Parathyroid adenoma (tissue), 2 donors: ENCODE data around the gene PLA2G4B.
"Not testable (repeated sequence)": the region's sequence is repeated elsewhere in the genome, so short reads cannot be mapped to it uniquely, and the experiment has no call there.

Source experiments
- H2AFZ ChIP-seq: fragments of 300-600 bp; sonication (generic); one replicate; pipeline ENCODE4 v1.7.0; 2017; ENCODE audit warnings: antibody characterized with exemption, mild to moderate bottlenecking
- H3K27ac ChIP-seq: fragments of 300-600 bp; sonication (generic); one replicate; pipeline ENCODE4 v1.7.0; 2017
- H3K27me3 ChIP-seq: fragments of 300-600 bp; sonication (generic); one replicate; pipeline ENCODE4 v1.7.0; 2017; ENCODE audit warnings: low read length; ENCODE audit not compliant: control insufficient read depth, insufficient read depth
- H3K36me3 ChIP-seq: fragments of 300-600 bp; sonication (generic); one replicate; pipeline ENCODE4 v1.7.0; 2017; ENCODE audit warnings: low read length; ENCODE audit not compliant: control insufficient read depth, insufficient read depth
- H3K4me1 ChIP-seq: fragments of 300-600 bp; sonication (generic); one replicate; pipeline ENCODE4 v1.7.0; 2017; ENCODE audit warnings: control low read depth
- H3K4me2 ChIP-seq: fragments of 300-600 bp; sonication (generic); one replicate; pipeline ENCODE4 v1.7.0; 2017; ENCODE audit warnings: low read length
- H3K4me3 ChIP-seq: fragments of 300-600 bp; sonication (generic); one replicate; pipeline ENCODE4 v1.7.0; 2017; ENCODE audit warnings: low read depth, low read length
- H3K79me2 ChIP-seq: fragments of 300-600 bp; sonication (generic); one replicate; pipeline ENCODE4 v1.7.0; 2017; ENCODE audit warnings: control low read depth
- H3K9ac ChIP-seq: fragments of 300-600 bp; sonication (generic); one replicate; pipeline ENCODE4 v1.7.0; 2017; ENCODE audit warnings: mild to moderate bottlenecking
- H3K9me3 ChIP-seq: fragments of 300-600 bp; sonication (generic); one replicate; pipeline ENCODE4 v1.7.0; 2017; ENCODE audit warnings: low read length; ENCODE audit not compliant: control insufficient read depth
- CTCF ChIP-seq: fragments of 300-600 bp; sonication (generic); IDR thresholded peaks from one replicate; pipeline ENCODE4 v1.7.0; 2017; ENCODE audit warnings: antibody characterized with exemption, mild to moderate bottlenecking
- donor health status: primary hyperparathyroidism.

The PLA2G4B gene

DNA sequence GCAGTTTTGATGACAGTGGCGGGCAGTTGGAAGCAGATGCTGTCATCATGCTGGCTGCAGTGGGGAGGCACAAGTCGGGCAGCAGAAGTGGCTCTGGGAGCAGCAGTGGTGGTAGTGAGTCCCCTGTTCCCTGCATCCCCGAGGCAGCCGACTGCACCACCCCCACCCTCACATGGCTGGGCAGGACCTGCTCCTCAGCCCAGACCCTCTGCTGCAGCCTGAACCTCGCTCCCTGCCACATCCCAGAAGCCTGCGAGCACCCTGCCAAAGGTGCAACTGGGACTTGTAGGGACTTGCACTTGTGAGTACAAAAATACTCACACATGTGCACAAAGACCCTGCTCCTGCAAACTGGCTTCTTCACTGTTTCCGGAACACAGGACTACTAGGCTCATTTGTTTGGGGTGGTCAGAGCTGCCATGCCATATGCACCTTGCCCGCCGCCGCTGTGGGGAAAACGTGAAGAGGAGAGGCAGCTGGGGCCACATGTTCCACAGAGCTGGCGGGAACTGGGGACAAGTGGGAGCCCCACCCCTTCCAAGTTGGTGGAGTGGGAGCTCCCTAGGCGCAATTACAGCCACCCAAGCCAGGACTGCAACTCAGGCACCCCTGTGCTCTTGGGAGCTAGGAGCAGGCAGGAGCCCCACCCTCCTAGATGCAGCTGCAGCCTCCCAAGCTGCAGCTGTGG lies 8.5 kb upstream of the PLA2G4B start:
- Histone ChIP-seq H3K79me2 (no peaks in the 10 kb centered on the region), H3K4me2 (no peak overlapping the region), H3K9ac (no peak overlapping the region), H3K4me3 (no peak overlapping the region), H3K4me1 (no peaks in the 10 kb centered on the region), H3K27ac (no peak overlapping the region), H3K36me3 (no peaks in the 10 kb centered on the region), H2AFZ (no peak overlapping the region), H3K9me3 (no peaks in the 10 kb centered on the region), H3K27me3 (no peaks in the 10 kb centered on the region)
- no peak for TF ChIP-seq CTCF

DNA sequence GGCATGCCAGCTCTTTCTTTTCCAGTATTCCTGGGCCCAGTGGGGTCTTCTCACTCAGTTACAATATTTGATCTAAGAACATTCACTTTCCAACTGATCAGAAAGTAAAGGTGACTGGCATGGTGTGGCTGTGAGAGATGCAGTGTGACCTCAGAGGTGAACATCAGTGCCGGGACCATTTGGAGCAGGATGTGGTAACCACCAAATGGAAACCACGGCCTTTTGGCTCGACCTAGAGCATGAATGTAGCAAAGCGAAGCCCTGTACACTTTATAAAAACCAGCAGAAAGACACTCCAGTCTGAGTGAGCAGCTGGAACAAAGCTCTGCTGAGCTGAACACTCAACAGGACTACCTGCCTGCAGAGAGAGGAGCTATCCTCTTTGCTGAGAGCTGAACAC lies 7.4 kb upstream of the PLA2G4B start:
- H3K9me3 ChIP-seq, H3K4me2 ChIP-seq, H3K27ac ChIP-seq, H3K4me3 ChIP-seq, H3K27me3 ChIP-seq, H3K9ac ChIP-seq, H3K79me2 ChIP-seq, H2AFZ ChIP-seq, H3K36me3 ChIP-seq, H3K4me1 ChIP-seq: not testable (repeated sequence)

DNA sequence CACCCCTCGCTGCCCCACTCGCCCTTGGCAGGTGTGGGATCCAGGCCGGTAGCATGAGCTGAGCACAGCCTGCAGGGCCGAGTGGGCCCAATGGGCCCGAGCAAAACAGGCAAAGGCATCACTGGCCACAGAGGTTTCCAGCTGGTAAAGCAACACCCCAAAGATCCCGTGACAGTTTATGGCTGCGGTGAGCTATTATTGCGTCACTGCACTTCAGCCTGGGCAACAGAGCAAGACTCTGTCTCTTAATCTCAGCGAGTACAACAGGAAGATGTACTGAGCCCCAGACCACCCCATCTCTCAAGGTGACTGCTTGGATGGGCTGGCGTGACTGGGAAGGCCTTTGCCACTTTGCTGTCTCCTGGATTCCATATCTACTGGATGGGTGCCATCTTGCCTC lies 6.4 kb upstream of the PLA2G4B start:
- Histone ChIP-seq H3K36me3 (no peaks in the 10 kb centered on the region), H3K4me2 (no peak overlapping the region), H3K27ac (no peak overlapping the region), H3K27me3 (no peaks in the 10 kb centered on the region), H3K4me1 (no peaks in the 10 kb centered on the region), H3K9me3 (no peaks in the 10 kb centered on the region), H2AFZ (no peak overlapping the region), H3K79me2 (no peaks in the 10 kb centered on the region), H3K9ac (no peak overlapping the region), H3K4me3 (no peak overlapping the region)
- TF ChIP-seq CTCF, result no peak

- Histone ChIP-seq H3K9me3 (no peaks in the 10 kb centered on the region), H3K27ac (no peak overlapping the region), H3K4me1 (no peaks in the 10 kb centered on the region), H3K36me3 (no peaks in the 10 kb centered on the region), H3K4me3 (no peak overlapping the region), H3K4me2 (no peak overlapping the region), H3K9ac (no peak overlapping the region), H3K79me2 (no peaks in the 10 kb centered on the region), H3K27me3 (no peaks in the 10 kb centered on the region), H2AFZ (no peak overlapping the region)
- no peak for TF ChIP-seq CTCF
These were observed 5.8 kb upstream of the PLA2G4B start for GRCh38 chr15:41832875-41833274.

DNA sequence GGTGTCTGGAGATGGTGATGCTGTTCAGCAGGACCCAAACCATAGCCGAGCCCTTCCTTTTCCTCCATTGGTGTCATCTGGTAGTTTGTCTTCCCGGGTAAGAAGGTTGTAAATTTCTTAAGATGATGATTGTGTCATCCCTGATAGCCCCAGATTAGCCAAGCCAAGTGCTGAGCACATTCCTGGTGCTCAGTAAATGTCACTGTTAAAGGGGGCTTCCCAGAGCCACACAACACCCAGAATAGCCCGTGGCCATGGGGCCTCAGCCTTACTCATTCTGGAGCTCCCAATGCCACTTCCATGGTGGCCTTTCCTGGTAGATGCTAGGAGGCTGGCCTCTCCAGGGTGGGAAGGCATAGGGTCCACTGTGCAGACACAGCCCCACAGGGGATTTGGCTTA lies 4.6 kb upstream of the PLA2G4B start:
- no peaks in the 10 kb centered on the region for H3K36me3 ChIP-seq
- no peak overlapping the region for H3K27ac ChIP-seq

More for the DNA sequence above, 4.6 kb upstream of the PLA2G4B start:
- H2AFZ ChIP-seq, result no peak overlapping the region
- no peaks in the 10 kb centered on the region for H3K79me2 ChIP-seq
- H3K4me2 ChIP-seq, result no peak overlapping the region
- H3K9me3 ChIP-seq, result no peaks in the 10 kb centered on the region
- H3K4me1 ChIP-seq, result no peaks in the 10 kb centered on the region
- TF ChIP-seq CTCF, result no peak
- H3K27me3 ChIP-seq, result no peaks in the 10 kb centered on the region
- no peak overlapping the region for H3K4me3 ChIP-seq
- no peak overlapping the region for H3K9ac ChIP-seq
